ENCODE data around the gene KISS1R. TPM values are rescaled to one million over a fixed set of nuclear protein-coding genes. Genes with fewer than 3 reads are reported as not detected.

The KISS1R gene
- total and polyA plus RNA-seq, 5 donors from 2014 or later, result 0.21 to 1.2 (median 0.67) TPM; not detected in 1

DNA sequence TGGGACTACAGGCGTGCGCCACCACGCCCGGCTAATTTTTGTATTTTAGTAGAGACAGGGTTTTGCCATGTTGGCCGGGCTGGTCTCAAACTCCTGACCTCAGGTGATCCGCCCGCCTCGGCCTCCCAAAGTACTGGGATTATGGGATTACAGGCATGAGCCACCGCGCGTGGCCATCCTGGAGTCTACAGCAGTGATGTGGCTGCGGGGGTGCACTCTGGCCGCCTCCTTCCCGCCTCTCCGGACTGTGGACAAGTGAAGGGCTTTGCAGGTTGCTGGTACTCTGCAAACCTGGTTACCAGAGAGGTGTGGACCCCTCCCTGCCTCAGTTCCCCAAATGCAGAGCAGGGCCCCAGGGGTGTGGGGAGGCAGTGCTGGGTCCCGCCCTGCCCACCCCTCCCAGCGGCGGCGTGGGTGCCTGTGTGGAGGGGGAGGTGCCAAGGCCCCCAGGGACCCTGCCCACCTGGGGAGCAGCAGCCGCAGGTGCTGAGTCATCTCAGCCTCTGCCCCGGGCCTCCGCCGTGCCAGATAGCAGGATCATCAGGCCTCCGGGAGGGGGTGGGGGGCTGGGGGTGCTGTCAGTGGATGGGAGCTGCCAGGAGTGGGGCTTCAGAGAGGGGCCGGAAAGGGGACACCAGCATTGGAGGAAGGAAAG is 31.8 kb downstream of the KISS1R start:
- Mint-ChIP-seq H3K27me3 (no peaks in the 10 kb centered on the region), H3K36me3 (no peaks in the 10 kb centered on the region), H3K4me3 (no peak overlapping the region), H3K9me3 (no peaks in the 10 kb centered on the region), H3K27ac (no peak overlapping the region), H3K4me1 (peaks cover 0 to 16% (median 3%) of the 10 kb centered on the region in 4 donors)
- Histone ChIP-seq H3K27ac (ENCODE audit: insufficient read depth, low read length, poor library complexity, severe bottlenecking) (no peak overlapping the region), H3K4me1 (ENCODE audit: control insufficient read depth, insufficient read depth, low read length, poor library complexity, severe bottlenecking) (peaks cover 13% of the 10 kb centered on the region), H3K36me3 (ENCODE audit: control insufficient read depth, insufficient read depth, low read length) (no peaks in the 10 kb centered on the region), H3K27me3 (ENCODE audit: control insufficient read depth, insufficient read depth, low read length) (no peaks in the 10 kb centered on the region), H3K9me3 (ENCODE audit: control insufficient read depth in 2 of 2, low read length in 2 of 2) (no peaks in the 10 kb centered on the region), H3K4me3 (ENCODE audit: low read depth, low read length) (no peak overlapping the region)
- DNase-seq, result no peak
- ATAC-seq (ENCODE audit: low read depth in 2 of 2), result no peak

DNA sequence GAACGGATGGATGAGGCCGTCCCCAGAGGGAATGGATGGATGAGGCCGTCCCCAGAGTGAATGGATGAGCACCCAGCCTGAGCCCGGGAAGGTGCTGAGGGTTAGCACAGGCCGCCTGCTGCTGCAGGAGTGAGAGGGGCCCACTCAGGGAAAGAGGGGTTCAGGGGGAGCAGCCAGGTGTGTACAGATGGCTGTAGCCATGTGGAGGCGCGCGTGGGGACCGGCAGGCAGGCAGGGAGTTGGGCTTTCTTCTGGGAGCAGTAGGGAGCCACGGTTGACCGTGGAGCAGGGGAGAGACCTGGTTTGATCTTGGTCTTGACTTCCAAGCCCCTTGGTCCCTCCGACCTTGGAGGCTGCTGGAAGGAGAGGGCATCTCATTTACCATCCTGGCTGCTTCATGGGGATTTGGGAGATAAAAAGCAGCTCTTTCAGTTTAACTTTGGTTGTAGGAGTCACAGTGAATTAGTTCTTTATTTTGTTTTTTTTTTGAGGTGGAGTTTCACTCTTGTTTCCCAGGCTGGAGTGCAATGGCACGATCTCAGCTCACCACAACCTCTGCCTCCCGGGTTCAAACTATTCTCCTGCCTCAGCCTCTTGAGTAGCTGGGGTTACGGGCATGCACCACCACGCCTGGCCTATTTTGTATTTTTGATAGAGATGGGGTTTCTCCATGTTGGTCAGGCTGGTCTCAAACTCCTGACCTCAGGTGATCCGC is 33.4 kb downstream of the KISS1R start:
- no peak for ATAC-seq (ENCODE audit: low read depth in 2 of 2)
- H3K27ac Mint-ChIP-seq, result no peak overlapping the region
- Histone ChIP-seq H3K27ac (ENCODE audit: insufficient read depth, low read length, poor library complexity, severe bottlenecking) (no peak overlapping the region), H3K27me3 (ENCODE audit: control insufficient read depth, insufficient read depth, low read length) (no peaks in the 10 kb centered on the region), H3K4me1 (ENCODE audit: control insufficient read depth, insufficient read depth, low read length, poor library complexity, severe bottlenecking) (peaks cover 13% of the 10 kb centered on the region), H3K9me3 (ENCODE audit: control insufficient read depth in 2 of 2, low read length in 2 of 2) (no peaks in the 10 kb centered on the region), H3K36me3 (ENCODE audit: control insufficient read depth, insufficient read depth, low read length) (no peaks in the 10 kb centered on the region), H3K4me3 (ENCODE audit: low read depth, low read length) (no peak overlapping the region)
- H3K27me3 Mint-ChIP-seq, result no peaks in the 10 kb centered on the region
- no peaks in the 10 kb centered on the region for H3K36me3 Mint-ChIP-seq
- peaks cover 0 to 14% (median 2%) of the 10 kb centered on the region in 4 donors for H3K4me1 Mint-ChIP-seq
- no peaks in the 10 kb centered on the region for H3K9me3 Mint-ChIP-seq
- no peak for DNase-seq
- no peak overlapping the region for H3K4me3 Mint-ChIP-seq

DNA sequence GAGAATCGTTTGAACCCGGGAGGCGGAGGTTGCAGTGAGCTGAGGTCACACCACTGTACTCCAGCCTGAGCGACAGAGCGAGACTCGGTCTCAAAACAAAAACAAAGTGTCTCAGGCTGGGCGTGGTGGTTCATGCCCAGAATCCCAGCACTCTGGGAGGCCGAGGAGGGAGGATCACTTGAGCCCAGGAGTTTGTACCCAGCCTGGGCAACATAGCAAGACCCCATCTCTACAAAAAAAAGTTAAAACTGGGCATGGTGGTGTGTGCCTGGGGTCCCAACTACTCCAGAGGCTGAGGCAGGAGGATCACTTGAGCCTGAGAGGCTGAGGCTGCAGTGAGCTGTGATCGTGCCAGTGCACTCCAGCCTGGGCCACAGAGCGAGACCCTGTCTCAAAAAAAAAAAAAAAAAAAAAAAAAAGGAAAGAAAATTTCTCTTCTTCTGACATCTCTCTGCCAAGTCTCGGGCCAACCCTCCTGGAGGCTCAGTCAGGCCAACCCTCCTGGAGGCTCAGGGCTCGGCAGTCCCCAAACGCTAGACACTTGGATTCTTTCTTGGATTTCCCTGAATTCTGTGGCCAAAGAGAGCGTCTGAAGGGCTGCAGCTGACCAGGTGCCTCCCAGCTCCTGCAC is 35.0 kb downstream of the KISS1R start:
- H3K36me3 Mint-ChIP-seq, result no peaks in the 10 kb centered on the region
- H3K27me3 Mint-ChIP-seq, result no peaks in the 10 kb centered on the region
- ATAC-seq (ENCODE audit: low read depth in 2 of 2) (no peak), DNase-seq (no peak)
- Histone ChIP-seq H3K4me3 (ENCODE audit: low read depth, low read length) (no peak overlapping the region), H3K27ac (ENCODE audit: insufficient read depth, low read length, poor library complexity, severe bottlenecking) (no peak overlapping the region), H3K27me3 (ENCODE audit: control insufficient read depth, insufficient read depth, low read length) (no peaks in the 10 kb centered on the region), H3K4me1 (ENCODE audit: control insufficient read depth, insufficient read depth, low read length, poor library complexity, severe bottlenecking) (peaks cover 13% of the 10 kb centered on the region), H3K36me3 (ENCODE audit: control insufficient read depth, insufficient read depth, low read length) (no peaks in the 10 kb centered on the region), H3K9me3 (ENCODE audit: control insufficient read depth in 2 of 2, low read length in 2 of 2) (no peaks in the 10 kb centered on the region)
- no peak overlapping the region for H3K27ac Mint-ChIP-seq
- H3K9me3 Mint-ChIP-seq, result no peaks in the 10 kb centered on the region
- peak overlapping the region in 2 of 4 donors; percentile 3 to 58 for H3K4me3 Mint-ChIP-seq
- H3K4me1 Mint-ChIP-seq, result peaks cover 0 to 14% (median 2%) of the 10 kb centered on the region in 4 donors

DNA sequence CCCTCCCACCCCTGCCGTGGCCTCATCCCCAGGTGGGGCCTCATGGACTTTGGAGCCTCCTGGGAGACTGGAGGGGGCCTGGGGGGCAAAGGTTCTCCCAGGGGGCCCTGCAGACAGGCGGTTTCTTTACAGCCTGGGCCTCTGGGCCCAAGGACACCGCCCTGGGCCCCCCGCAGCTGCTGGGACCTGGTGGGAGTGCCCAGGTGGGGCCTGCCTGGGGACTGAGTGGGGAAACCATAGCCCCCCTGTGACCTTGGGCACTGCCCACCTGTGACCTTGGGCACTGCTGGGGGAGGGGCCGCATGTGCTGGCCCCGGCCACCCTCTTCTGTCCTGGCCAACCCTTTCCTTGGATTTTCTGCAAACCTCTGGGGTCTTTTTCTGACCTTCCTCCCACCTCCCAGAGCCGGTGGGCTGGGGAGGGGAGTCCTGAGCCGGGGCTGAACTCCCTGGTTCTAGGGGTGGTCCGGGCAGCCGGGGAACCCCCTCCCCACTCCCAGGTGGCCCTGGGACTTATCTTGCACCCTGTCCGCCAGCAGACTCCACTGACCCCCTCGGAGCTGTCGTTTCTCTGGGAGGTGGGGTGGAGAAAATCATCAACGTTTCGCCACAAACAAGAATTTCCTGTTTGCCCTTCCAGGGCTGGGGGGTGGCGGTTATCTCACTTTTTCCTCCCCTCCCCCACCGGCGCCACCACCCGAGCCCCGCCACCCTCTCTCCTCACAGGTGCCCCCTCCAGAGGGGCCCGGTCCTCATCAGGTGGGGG is 35.7 kb downstream of the KISS1R start:
- peaks cover 0 to 14% (median 2%) of the 10 kb centered on the region in 4 donors for H3K4me1 Mint-ChIP-seq
- no peaks in the 10 kb centered on the region for H3K27me3 ChIP-seq (ENCODE audit: control insufficient read depth, insufficient read depth, low read length)
- no peaks in the 10 kb centered on the region for H3K27me3 Mint-ChIP-seq
- DNase-seq (no peak), ATAC-seq (ENCODE audit: low read depth in 2 of 2) (no peak)
- H3K4me3 ChIP-seq (ENCODE audit: low read depth, low read length), result no peak overlapping the region
- H3K9me3 Mint-ChIP-seq, result no peaks in the 10 kb centered on the region
- peaks cover 13% of the 10 kb centered on the region for H3K4me1 ChIP-seq (ENCODE audit: control insufficient read depth, insufficient read depth, low read length, poor library complexity, severe bottlenecking)
- H3K4me3 Mint-ChIP-seq, result peak overlapping the region in 2 of 4 donors; percentile 50 to 65
- no peaks in the 10 kb centered on the region for H3K36me3 ChIP-seq (ENCODE audit: control insufficient read depth, insufficient read depth, low read length)
- H3K9me3 ChIP-seq (ENCODE audit: control insufficient read depth in 2 of 2, low read length in 2 of 2), result no peaks in the 10 kb centered on the region
- no peak overlapping the region for H3K27ac ChIP-seq (ENCODE audit: insufficient read depth, low read length, poor library complexity, severe bottlenecking)
- no peaks in the 10 kb centered on the region for H3K36me3 Mint-ChIP-seq
- peak overlapping the region in 1 of 3 donors; percentile 66 for H3K27ac Mint-ChIP-seq

DNA sequence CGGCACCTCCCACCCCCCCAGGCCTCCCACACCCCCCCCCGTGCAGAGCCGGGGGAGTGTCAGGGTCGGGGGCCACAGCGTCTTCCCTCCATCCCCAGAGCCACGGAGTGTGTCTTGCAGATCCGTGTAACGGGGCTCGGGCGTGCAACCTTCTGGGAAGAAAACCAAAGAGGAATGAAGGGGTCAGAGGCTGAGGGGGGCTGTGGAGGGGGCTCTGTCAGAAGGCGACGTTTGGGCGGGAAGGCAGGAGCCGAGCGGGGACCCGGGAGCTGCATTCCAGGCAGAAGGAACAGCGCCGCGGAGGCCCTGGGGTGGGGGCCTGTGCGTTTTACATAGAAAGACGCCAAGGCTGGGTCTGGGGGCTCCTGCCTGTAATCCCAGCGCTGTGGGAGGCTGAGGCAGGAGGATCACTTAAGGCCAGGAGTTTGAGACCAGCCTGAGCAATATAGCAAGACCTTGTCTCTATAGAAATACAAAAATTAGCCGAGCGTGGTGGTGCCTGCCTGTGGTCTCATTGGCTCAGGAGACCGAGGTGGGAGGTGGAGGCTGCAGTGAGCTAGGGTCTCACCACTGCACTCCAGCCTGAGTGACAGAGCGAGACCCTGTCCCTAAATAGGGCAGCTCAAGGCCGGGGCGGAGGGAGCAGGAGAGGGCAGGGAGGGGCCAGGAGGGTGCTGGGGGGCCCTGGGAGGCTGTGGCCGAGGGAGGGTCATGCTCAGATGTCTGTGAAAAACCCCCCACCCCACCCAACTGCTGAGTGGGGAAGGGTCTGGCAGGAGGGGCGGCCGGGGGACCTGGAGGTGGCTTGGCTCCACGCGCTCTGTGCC is 36.5 kb downstream of the KISS1R start:
- Histone ChIP-seq H3K9me3 (ENCODE audit: control insufficient read depth in 2 of 2, low read length in 2 of 2) (no peaks in the 10 kb centered on the region), H3K4me1 (ENCODE audit: control insufficient read depth, insufficient read depth, low read length, poor library complexity, severe bottlenecking) (peaks cover 13% of the 10 kb centered on the region), H3K27ac (ENCODE audit: insufficient read depth, low read length, poor library complexity, severe bottlenecking) (no peak overlapping the region)

DNA sequence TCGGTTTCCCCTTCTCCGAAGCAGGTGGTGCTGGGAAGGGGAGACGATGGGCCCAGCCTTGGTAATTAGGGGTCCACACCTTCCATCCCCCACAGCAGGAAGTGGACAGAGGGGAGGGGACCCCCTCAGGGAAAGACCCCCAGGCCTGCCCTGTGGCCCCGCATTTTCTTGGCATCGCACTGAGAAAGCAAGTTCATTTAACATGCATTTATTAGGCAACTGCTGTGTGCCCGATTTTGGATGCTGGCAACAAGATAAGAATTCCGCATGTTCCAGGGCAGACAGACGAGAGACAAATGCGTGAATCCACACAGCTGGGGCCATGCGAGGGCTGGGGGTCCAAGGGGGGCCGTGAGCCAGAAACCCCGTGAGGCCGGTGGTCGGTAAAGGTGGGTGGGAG is 37.1 kb downstream of the KISS1R start:
- no peak for DNase-seq
- no peaks in the 10 kb centered on the region for H3K36me3 ChIP-seq (ENCODE audit: control insufficient read depth, insufficient read depth, low read length)
- H3K27me3 ChIP-seq (ENCODE audit: control insufficient read depth, insufficient read depth, low read length), result no peaks in the 10 kb centered on the region
- H3K9me3 ChIP-seq (ENCODE audit: control insufficient read depth in 2 of 2, low read length in 2 of 2), result no peaks in the 10 kb centered on the region
- peaks cover 0 to 14% (median 2%) of the 10 kb centered on the region in 4 donors for H3K4me1 Mint-ChIP-seq
- peaks cover 13% of the 10 kb centered on the region for H3K4me1 ChIP-seq (ENCODE audit: control insufficient read depth, insufficient read depth, low read length, poor library complexity, severe bottlenecking)
- no peak overlapping the region for H3K27ac Mint-ChIP-seq
- H3K4me3 ChIP-seq (ENCODE audit: low read depth, low read length), result no peak overlapping the region
- no peaks in the 10 kb centered on the region for H3K36me3 Mint-ChIP-seq
- no peaks in the 10 kb centered on the region for H3K27me3 Mint-ChIP-seq
- H3K4me3 Mint-ChIP-seq, result no peak overlapping the region
- ATAC-seq (ENCODE audit: low read depth in 2 of 2), result no peak
- H3K9me3 Mint-ChIP-seq, result no peaks in the 10 kb centered on the region
- no peak overlapping the region for H3K27ac ChIP-seq (ENCODE audit: insufficient read depth, low read length, poor library complexity, severe bottlenecking)

More for the DNA sequence above, 36.5 kb downstream of the KISS1R start:
- H3K4me3 ChIP-seq (ENCODE audit: low read depth, low read length), result no peak overlapping the region
- H3K36me3 Mint-ChIP-seq, result no peaks in the 10 kb centered on the region
- ATAC-seq (ENCODE audit: low read depth in 2 of 2) (no peak), DNase-seq (no peak)
- H3K27ac Mint-ChIP-seq, result peak overlapping the region in 2 of 3 donors; percentile 67 to 69
- H3K27me3 Mint-ChIP-seq, result no peaks in the 10 kb centered on the region
- no peaks in the 10 kb centered on the region for H3K9me3 Mint-ChIP-seq
- H3K27me3 ChIP-seq (ENCODE audit: control insufficient read depth, insufficient read depth, low read length), result no peaks in the 10 kb centered on the region
- H3K4me3 Mint-ChIP-seq, result peak overlapping the region in 2 of 4 donors; percentile 51 to 57
- H3K4me1 Mint-ChIP-seq, result peaks cover 0 to 14% (median 2%) of the 10 kb centered on the region in 4 donors
- no peaks in the 10 kb centered on the region for H3K36me3 ChIP-seq (ENCODE audit: control insufficient read depth, insufficient read depth, low read length)
